Myometrial cell (primary cell): ENCODE results near the gene IRF3. TPM values are rescaled to one million over a fixed set of nuclear protein-coding genes. Genes with fewer than 3 reads are reported as not detected.

Experiments used
- total RNA-seq: library from RNA; depleted of rRNA; stranded (reverse); fragments of >200 nt; gene quantifications from 2 replicates; pipeline ENCODE4 v1.2.3, GENCODE V29; 2015

The IRF3 gene
- 61.7 and 64.0 TPM in 2 replicates for total RNA-seq

GRCh38 chr19:49665351-49666119 is at the start of gene IRF3, which contains the start of gene BCL2L12:
TSS of gene IRF3 (minus strand) at chr19:49665857. CDS start at chr19:49664838, 1,019 bp downstream.
TSS of gene BCL2L12 (plus strand) at chr19:49665933. CDS start at chr19:49666693, 760 bp downstream.

GRCh38 chr19:49690656-49691242 is 25.1 kb upstream of the IRF3 start, which contains the start of gene CPT1C:
TSS of gene CPT1C (plus strand) at chr19:49691116. CDS start at chr19:49692253, 1,137 bp downstream.

GRCh38 chr19:49689133-49690078 is 23.7 kb upstream of the IRF3 start, which contains the start of gene ADM5:
TSS of gene ADM5 (plus strand) at chr19:49689594. CDS start at chr19:49689838, 244 bp downstream.

GRCh38 chr19:49677231-49677900 is 11.7 kb upstream of the IRF3 start, which contains the start of gene PRMT1:
TSS of gene PRMT1 (plus strand) at chr19:49677271. CDS start at chr19:49677281, 10 bp downstream.

GRCh38 chr19:49641688-49642491 is 23.8 kb downstream of the IRF3 start, which contains the start of gene SCAF1:
TSS of gene SCAF1 (plus strand) at chr19:49642209. CDS start at chr19:49645027, 2,818 bp downstream.

GRCh38 chr19:49640113-49640898 is 25.4 kb downstream of the IRF3 start, which contains the start of gene RRAS:
TSS of gene RRAS (minus strand) at chr19:49640143. CDS start at chr19:49640098, 45 bp downstream.

Other genes with a start within 250 kb of the IRF3 start
- not detected in 2 replicates for gene PTH2, start 242.4 kb downstream of the IRF3 start, total RNA-seq
- not detected in 2 replicates for gene GFY, start 240.5 kb downstream of the IRF3 start, total RNA-seq
- gene SLC17A7, start 224.3 kb downstream of the IRF3 start, total RNA-seq, result not detected in 2 replicates
- 93.2 and 112 TPM in 2 replicates for gene PIH1D1, start 214.0 kb downstream of the IRF3 start, total RNA-seq
- gene ALDH16A1, start 212.6 kb downstream of the IRF3 start, total RNA-seq, result 27.1 and 38.6 TPM in 2 replicates
- gene FLT3LG, start 191.6 kb downstream of the IRF3 start, total RNA-seq, result 6.2 and 10.1 TPM in 2 replicates
- gene RPL13A, start 178.2 kb downstream of the IRF3 start, total RNA-seq, result 2,357 and 3,559 TPM in 2 replicates
- 3,022 and 4,072 TPM in 2 replicates for gene RPS11, start 169.4 kb downstream of the IRF3 start, total RNA-seq
- gene FCGRT, start 153.2 kb downstream of the IRF3 start, total RNA-seq, result 37.0 and 60.0 TPM in 2 replicates
- gene RCN3, start 137.9 kb downstream of the IRF3 start, total RNA-seq, result 271 and 307 TPM in 2 replicates
- 76.1 and 83.6 TPM in 2 replicates for gene NOSIP, start 85.3 kb downstream of the IRF3 start, total RNA-seq
- gene PRRG2, start 84.5 kb downstream of the IRF3 start, total RNA-seq, result 0.71 TPM in 1 of 2 replicates, not detected in the other
- gene PRR12, start 74.7 kb downstream of the IRF3 start, total RNA-seq, result 3.9 and 4.0 TPM in 2 replicates
- 111 and 138 TPM in 2 replicates for gene RRAS, start 25.7 kb downstream of the IRF3 start, total RNA-seq
- gene SCAF1, start 23.6 kb downstream of the IRF3 start, total RNA-seq, result 22.9 and 30.3 TPM in 2 replicates
- gene BCL2L12, start 76 bp upstream of the IRF3 start, total RNA-seq, result 25.7 and 36.3 TPM in 2 replicates
- 423 and 449 TPM in 2 replicates for gene PRMT1, start 11.4 kb upstream of the IRF3 start, total RNA-seq
- 0.86 and 2.3 TPM in 2 replicates for gene ADM5, start 23.7 kb upstream of the IRF3 start, total RNA-seq
- gene CPT1C, start 25.3 kb upstream of the IRF3 start, total RNA-seq, result 35.7 and 43.8 TPM in 2 replicates
- 0.18 and 0.58 TPM in 2 replicates for gene TSKS, start 97.4 kb upstream of the IRF3 start, total RNA-seq
- gene AP2A1, start 101.1 kb upstream of the IRF3 start, total RNA-seq, result 163 and 186 TPM in 2 replicates
- 24.1 and 28.8 TPM in 2 replicates for gene FUZ, start 147.4 kb upstream of the IRF3 start, total RNA-seq
- 26.2 and 27.3 TPM in 2 replicates for gene MED25, start 152.4 kb upstream of the IRF3 start, total RNA-seq
- gene PTOV1, start 185.3 kb upstream of the IRF3 start, total RNA-seq, result 67.3 and 98.9 TPM in 2 replicates
- 52.5 and 76.4 TPM in 2 replicates for gene PNKP, start 201.7 kb upstream of the IRF3 start, total RNA-seq
- gene AKT1S1, start 211.5 kb upstream of the IRF3 start, total RNA-seq, result 27.6 and 37.5 TPM in 2 replicates
- gene TBC1D17, start 211.8 kb upstream of the IRF3 start, total RNA-seq, result 26.2 and 48.1 TPM in 2 replicates
- not detected in 2 replicates for gene IL4I1, start 231.0 kb upstream of the IRF3 start, total RNA-seq